GM19239 (cell line): Measurements from ENCODE around the gene FKBP8.

ENCODE experiments used
- DNase-seq: peaks from one replicate; pipeline ENCODE4 v3.0.0; 2011; ENCODE audit warnings: low spot score; ENCODE audit not compliant: insufficient read length
- FAIRE-seq: peaks from 2 replicates; lab custom pipeline; 2011; peaks lifted over from hg19 to GRCh38; lab: Jason Lieb, UNC

Gene FKBP8

DNA sequence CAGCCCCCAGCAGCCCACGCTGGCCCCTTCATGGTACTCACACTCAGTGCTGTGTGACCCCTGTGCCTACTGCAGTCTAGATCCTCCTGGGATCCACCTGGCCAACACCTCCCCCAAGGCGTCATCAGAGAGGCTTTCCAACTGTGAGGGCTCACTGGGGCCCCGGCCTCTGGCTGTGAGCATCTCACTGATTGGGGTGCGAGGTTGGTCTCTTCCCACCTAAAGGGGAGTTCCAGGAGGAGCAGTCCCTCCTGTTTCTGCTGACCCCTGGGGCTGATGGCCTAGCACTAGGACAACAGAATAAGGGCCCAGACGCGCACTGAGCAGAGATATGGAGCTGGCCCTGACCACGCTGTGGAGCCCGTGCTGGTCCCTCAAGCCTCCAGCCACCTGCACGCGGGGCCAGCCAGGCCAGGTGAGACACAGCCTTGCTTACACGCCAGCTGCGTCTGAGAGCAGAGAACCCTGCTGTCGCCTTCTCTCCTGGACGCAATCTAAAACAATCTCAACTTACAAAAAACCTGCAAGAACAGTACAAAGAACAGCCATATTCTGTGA, 53.7 kb downstream of the FKBP8 start:
- DNase-seq (no peak), FAIRE-seq (no peak)

DNA sequence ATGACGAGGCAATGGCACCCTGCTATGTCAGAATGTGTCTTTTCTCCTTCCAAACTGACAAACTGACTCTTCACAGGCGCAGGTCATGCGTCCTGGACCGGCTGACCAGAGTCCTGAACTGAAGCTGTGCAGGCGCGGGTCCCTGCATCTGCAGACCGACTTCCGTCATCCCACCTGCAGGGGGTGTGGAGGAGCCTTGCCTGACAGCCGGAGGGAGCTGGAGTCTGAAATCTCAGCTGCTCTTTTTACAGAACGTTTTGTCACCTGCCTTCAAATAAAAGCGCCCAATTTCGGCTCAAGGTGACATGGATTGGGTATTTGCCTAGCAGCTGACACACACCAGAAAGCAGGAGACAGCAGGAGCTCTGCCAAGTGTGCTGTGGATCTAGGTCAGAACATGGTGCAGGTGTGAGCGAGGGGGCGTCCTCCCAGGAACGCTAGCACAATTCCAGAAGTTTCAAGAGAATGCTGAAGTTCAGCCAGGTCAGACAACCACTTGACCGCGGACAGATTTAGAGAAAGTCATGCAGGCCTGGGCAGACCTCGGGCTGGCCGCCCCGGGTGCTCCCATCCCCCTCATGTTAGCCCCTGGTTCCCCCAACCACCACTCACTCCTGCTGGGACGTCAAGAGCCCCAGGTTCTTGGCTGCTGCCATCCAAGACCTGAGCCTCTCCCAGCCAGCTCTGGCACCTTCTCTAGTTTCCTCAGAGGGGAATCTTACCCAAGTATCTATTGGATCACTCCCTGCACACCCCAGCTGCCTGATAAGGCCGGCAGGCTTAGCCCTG, 54.3 kb downstream of the FKBP8 start:
- FAIRE-seq, result no peak
- DNase-seq, result no peak

DNA sequence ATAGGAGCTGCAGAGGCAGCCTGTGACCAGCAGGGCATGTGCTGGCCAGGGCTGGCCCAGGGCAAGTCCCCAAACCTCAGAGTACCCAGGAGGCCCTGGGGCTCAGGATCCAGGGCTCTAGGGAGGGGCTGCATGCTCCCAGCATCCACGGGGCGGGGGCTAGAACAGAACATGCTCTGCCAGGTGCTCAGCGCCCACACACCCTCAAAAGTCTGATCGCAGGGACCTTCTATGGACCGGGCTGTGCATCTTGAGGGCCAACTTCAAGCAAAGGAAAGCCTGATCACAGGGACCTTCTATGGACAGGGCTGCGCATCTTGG, 55.0 kb downstream of the FKBP8 start:
- DNase-seq, result no peak
- no peak for FAIRE-seq

DNA sequence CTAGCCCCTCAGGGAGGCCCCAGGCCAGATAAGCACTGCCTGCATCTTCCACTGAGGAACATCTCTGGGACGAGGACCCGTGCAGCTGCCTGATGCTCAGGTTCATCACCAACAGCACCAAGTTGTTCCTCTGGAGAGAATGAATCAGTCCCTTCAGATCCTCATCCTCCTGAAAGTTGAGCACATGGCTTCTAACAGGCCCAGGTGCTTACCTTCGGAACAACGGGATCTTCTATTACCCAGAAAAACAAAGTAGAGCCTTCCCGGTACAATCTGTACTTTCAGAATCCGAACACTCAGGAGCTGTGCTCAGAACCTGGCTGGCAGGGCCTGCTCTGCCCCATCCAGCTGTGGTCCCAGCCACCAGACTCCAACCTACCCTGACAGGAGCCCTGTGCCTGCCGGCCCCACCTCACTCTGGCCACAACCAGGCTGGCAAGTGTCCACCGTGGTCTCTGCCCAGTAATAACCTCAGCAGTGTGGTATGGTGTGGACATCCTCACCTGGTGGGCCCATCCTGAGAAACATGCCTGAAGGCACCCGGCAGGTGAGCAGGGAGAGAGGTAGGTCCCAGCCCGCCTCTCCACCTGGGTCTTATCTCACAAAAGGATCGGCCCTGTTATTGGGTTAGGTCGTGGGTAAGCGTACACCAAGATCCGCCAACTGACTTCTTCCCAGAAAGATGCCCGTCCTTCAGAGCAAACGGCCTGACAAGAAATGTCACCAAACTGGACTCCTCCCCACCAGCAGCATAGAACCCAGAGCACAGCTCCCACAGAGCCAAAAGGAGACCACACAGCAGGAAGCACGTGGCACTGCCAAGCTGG, 55.6 kb downstream of the FKBP8 start:
- DNase-seq (no peak), FAIRE-seq (no peak)

DNA sequence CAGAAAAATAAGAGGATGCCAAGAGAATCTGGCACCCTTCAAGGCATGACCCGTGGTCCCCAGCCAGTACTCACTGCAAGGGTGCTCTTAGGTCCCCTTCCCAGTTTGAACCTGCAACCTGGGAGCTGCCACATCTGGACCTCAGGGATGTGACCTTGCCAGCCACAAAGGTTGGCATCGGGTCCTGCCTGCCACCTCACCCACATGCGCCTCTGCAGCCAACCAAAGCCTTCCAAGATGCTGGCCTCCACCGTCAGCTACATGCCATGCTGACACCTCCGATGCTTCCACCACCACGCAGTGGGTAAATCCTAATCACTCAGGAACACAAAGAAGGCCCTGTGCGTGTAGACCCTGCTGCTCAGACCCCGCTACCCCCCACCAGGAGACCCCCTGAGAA, 56.6 kb downstream of the FKBP8 start:
- DNase-seq (no peak), FAIRE-seq (no peak)

DNA sequence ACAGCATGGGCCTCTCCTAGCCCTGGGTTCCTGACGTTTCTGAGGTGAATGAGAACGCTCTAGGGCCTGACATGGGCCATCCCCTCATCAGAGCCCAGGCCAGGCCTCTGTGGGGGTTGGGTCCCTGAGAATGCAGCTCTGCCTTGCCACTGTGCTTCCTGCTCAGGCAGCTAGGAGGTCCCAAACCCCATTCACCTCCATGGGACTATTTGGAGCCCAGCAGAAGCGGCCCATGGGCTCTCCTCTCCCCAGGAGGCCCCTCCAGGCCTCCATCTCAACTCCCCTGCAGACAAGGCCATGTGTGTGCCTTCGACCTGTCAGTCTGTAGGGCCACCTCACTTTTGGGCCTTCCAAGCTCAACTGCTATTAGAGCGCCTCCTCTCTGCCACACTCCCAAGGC, 58.4 kb downstream of the FKBP8 start:
- DNase-seq (no peak), FAIRE-seq (no peak)

DNA sequence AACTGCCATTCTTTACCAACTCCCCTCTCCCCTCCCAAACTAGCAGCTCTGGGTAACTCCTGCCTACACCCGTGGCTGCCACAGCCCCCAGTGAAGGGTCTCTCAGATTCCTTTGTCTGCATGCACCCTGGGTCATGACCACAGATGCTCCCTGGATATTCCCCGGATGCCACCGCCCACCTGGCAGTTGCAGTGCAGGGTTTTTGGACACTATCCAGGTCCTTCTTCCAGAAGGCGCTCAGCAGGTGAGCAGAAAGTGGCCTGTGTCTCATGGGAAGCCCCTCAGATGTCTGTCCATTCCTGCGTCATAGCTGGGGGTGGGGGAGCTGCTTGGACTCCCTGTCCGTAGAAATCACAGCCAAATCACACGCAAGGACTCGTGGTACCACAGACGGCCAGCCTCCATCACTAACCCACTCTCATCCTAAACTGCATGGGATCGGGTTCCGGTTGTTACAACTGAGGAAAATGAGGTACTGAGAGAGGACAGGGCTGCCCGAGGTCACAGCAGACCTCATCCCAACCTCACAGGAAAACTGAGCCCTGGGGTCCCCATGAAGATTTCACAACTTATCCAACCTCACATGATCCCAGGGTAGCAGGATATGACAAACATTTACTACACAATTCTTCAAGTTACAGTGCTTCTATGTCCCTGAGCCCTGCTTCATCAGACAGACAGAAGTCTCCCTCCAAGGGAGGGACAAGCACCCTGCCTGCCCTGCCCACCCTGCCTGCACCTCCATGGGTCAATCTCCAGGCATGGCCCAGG, 60.1 kb downstream of the FKBP8 start:
- FAIRE-seq, result no peak
- DNase-seq, result no peak
